Fibroblast of mammary gland (primary cell): ENCODE results near the gene GFRA4.

Experiments used
- DNase-seq: peaks from one replicate; pipeline ENCODE4 v3.0.0-alpha.2; 2010; ENCODE audit warnings: low read depth
- H3K4me3 ChIP-seq: 2 replicates; pipeline ENCODE4 v1.5.1; 2011; ENCODE audit warnings: low read depth, mild to moderate bottlenecking, low read length, moderate library complexity; ENCODE audit not compliant: control insufficient read depth
- TF ChIP-seq, protein P1 (sequence below): conservative IDR thresholded peaks from 2 replicates; pipeline ENCODE4 v1.5.1; 2011; ENCODE audit warnings: low read depth, low read length, inconsistent platforms; ENCODE audit not compliant: control insufficient read depth, insufficient read depth

Gene GFRA4

DNA sequence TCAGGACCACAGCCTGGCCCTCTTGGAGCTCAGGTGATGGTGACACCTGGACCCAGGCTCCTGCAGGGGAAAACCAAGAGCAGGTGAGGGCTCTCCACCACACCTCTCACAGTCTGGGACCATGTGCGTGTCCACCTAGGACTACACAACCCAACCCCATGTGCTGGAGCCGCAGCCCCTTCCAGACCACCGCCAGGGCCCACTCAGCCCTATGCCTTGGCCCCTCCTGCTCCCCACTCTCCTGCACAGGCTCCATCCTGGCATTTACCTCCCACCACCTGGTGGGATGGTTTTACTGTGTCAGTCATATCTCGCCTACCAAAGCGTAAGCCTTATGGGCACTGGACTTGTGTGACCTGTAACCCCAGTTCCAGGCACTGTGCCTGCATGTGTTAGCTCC lies 31.7 kb upstream of the GFRA4 start:
- no peak for DNase-seq
- TF ChIP-seq, protein P1, sequence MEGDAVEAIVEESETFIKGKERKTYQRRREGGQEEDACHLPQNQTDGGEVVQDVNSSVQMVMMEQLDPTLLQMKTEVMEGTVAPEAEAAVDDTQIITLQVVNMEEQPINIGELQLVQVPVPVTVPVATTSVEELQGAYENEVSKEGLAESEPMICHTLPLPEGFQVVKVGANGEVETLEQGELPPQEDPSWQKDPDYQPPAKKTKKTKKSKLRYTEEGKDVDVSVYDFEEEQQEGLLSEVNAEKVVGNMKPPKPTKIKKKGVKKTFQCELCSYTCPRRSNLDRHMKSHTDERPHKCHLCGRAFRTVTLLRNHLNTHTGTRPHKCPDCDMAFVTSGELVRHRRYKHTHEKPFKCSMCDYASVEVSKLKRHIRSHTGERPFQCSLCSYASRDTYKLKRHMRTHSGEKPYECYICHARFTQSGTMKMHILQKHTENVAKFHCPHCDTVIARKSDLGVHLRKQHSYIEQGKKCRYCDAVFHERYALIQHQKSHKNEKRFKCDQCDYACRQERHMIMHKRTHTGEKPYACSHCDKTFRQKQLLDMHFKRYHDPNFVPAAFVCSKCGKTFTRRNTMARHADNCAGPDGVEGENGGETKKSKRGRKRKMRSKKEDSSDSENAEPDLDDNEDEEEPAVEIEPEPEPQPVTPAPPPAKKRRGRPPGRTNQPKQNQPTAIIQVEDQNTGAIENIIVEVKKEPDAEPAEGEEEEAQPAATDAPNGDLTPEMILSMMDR, result no peak
- H3K4me3 ChIP-seq, result no peak overlapping the region

DNA sequence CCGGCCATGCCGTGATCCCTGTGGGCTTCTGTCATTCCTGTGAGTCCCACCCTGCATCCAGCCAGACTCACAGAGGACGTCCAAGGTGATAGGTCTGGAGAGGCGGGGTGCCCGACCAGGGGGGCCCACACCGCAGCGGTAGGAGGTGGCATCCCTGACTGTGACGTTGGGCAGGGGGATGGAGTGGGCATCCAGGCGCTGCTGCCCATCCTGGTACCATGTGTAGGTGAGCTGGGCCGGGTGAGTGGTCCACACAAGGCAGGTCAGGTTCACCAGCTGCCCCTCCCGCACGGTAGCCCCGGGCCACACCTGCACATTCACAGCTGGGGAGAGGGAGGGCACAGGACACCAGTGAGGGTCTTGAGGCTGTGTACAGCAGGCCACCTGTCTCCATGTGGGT lies 30.2 kb upstream of the GFRA4 start:
- TF ChIP-seq, protein P1, result no peak
- H3K4me3 ChIP-seq, result no peak overlapping the region
- DNase-seq, result no peak

DNA sequence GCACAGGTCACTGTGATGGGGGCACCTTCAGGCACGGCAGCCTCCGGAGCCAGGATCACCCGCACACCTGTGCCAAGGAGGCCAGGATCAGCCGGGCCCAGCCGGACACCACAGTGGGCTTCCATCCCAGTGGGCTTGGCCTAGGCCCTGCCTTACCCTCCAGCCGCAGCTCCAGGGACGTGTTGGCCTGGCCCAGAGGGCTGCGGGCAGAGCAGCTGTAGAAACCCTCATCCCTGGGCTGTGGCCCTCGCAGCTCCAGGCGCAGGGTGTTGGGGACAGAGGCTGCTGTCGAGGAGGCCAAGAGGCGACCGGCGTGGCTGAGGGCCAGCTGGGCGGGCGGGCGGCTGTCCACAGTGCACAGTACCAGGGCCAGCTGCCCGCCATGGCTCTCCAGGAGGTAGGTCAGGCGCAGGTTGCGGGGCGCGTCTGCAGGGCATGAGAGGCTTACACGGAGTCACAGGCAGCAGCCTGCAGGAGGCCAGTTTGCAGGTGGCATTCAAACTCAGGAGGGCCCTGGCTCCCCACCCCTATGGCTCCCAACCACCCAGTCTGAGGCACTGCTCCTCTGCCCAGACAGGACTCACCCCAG lies 29.6 kb upstream of the GFRA4 start:
- DNase-seq, result no peak
- TF ChIP-seq, protein P1, result no peak
- H3K4me3 ChIP-seq, result no peak overlapping the region

DNA sequence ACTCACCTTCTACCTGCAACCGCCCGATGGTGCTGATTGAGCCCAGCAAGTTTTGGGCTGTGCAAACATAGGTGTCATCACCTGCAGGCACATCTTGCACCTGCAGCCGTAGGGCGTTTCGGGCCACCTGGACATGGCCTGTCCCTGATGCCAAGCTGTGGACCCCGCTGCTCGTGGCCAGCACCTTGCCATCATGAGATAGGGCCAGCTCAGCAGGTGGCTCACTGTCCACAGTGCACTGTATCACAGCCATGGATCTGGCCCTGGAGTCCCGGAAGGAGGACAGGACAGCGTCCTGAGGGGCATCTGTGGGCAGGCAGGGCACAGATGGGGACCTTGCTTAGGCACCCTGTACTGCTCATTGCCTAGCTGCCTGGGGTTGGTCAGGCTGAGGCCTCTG lies 28.7 kb upstream of the GFRA4 start:
- TF ChIP-seq, protein P1, result no peak
- DNase-seq, result no peak

DNA sequence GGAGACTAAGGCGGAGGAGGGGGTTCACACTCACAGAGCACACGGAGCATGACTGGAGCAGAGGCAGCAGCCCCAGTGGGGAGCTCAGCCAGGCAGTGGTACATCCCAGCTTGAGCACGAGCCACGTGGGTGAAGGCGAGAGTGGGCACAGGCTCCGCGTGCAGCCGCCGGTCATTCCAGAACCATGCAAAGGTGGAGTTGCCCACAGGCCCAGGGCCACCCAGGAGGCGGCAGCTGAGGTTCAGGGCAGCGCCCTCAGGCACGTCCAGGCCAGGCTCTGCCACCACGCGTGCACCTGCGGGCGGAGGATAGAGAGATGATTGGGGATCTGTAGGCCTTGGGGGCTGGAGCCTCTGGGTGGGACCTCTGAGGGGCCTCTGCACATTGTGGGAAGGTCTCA lies 28.1 kb upstream of the GFRA4 start:
- H3K4me3 ChIP-seq, result no peak overlapping the region
- no peak for DNase-seq
- TF ChIP-seq, protein P1, result no peak

More for the DNA sequence above, 28.7 kb upstream of the GFRA4 start:
- no peak overlapping the region for H3K4me3 ChIP-seq

DNA sequence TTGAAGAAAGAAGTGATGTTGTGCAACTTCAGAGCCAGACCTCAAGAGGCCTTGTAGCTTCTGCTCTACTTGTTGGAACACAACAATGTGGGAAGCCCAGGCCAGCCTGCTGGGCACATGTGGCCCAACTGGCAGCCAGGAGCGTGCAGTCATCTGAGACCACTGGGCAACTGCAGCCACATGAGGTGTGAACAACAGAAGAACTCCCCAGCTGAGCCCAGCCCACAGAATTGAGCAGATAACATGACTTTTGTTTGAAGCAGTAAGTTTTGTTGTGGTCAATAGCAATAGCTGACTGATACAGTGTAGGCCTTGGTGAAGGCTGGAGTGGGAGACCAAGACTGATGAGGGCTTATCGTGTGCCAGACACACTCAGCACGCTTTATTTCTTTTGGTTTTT lies 27.2 kb upstream of the GFRA4 start:
- H3K4me3 ChIP-seq, result no peak overlapping the region
- no peak for DNase-seq
- TF ChIP-seq, protein P1, result no peak

DNA sequence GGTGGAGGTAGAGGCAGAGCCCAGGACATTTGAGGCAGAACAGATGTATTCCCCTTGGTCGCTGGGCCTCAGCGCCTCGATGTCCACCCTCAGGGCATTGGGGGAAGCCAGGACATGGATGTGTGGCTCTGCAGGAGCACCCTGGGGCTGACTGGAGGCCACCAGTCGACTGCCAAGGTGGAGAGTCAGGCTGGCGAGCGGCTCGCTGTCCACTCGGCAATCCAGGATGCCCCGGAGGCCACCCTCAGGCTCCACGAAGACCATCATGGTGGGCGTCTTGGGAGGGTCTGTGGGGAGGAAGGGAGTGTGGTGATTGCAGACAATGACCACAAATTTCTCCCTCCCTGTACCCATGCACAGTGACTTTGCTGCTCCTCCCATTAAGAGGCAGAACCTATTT lies 26.8 kb upstream of the GFRA4 start:
- DNase-seq, result no peak
- TF ChIP-seq, protein P1, result no peak
- no peak overlapping the region for H3K4me3 ChIP-seq
